HK-2 (cell line): ENCODE measurements around the gene MYH1.

Source experiments
- DNase-seq: peaks from one replicate; pipeline ENCODE4 v3.0.0-alpha.2; 2018; ENCODE audit not compliant: unreplicated experiment

Gene MYH1

DNA sequence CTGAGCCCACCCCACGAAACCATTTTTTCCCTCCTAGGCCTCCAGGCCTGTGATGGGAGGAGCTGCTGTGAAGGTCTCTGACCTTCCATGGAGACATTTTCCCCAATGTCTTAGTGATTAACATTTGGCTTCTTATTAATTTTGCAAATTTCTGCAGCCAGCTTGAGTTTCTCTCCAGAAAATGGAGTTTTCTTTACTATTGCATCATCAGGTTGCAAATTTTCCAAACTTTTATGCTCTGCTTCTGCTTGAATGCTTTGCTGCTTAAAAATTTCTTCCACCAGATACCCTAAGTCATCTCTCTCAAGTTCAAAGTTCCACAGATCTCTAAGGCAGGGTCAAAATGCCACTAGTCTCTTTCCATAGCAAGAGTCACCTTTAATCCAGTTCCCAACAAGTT is 36.1 kb downstream of the MYH1 start:
- no peak for DNase-seq

DNA sequence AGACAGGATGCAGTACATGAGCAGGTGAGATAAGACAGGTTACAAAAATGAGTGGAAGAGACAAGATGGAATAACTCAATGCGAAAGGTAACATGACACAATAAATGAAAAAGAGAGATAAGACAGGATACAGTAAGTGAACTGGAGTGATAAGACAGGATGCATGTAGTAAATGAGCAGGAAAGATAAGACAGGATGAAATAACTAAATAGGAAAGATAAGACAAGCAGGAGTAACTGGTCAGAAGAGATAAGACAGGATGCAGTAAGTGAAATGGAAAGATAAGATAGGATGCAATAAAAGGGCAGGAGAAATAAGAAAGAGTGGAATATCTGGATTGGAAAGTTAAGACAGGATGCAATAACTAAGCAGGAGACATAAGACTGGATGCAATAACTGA is 40.6 kb downstream of the MYH1 start:
- no peak for DNase-seq

DNA sequence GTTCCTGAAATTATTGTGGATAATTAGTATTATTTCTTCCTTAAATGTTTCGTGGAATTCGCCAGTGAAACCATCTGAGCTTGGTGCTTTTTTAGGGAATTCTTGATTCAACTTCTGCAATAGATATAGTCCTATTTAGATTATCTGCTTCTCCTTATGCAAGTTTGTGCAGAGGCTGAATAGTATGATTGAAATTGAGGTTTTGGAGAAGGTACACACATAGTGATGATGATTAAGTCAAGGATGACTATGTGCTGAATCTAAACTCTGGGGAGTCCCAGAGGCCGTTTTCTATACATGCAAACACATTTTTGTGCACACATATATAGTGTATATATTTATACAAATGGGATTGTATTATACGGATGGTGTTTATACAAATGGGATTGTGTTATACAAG is 43.8 kb downstream of the MYH1 start:
- DNase-seq = no peak

DNA sequence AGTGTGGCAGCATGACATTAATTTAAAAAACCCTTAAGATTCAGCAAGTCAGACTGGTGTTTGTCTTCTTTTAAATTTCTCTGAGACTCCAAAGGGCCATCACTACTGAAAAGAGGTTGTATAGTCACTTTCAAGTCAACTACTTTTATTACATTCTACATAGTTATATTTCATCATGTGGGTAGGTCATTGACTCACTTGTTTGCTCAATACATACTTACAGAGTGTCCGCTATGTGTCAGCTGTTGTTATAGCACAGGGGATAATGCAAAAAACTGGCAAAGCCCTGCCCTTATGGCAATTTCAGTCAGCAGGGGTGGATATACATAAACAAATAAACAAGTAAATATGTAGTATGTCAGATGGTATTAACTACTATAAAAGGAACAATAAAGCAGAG is 46.5 kb downstream of the MYH1 start:
- DNase-seq = no peak

DNA sequence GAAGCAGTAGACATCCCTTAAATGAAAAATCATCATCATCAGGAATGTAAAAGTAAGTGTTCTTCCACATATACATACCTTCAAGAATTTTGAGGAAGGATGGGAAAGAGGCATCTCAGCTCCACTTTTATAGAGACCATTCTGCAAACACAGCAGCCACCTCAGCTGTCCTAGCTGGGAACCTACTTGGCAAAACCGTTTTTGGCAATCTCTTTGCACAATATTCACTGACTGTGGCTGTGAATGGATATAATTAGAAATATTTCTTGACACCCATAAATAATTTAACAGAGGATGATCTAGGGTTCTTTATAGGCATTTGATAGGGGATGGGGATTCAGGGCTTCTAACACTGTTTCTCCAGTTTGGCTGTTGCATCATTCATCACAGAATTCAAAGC is 48.9 kb downstream of the MYH1 start, which contains the start of gene MYH4:
Gene MYH4 (minus strand): TSS at position 101 of the 400 bp plus-strand sequence. CDS start 2,814 bp downstream, outside the sequence.
- no peak for DNase-seq

DNA sequence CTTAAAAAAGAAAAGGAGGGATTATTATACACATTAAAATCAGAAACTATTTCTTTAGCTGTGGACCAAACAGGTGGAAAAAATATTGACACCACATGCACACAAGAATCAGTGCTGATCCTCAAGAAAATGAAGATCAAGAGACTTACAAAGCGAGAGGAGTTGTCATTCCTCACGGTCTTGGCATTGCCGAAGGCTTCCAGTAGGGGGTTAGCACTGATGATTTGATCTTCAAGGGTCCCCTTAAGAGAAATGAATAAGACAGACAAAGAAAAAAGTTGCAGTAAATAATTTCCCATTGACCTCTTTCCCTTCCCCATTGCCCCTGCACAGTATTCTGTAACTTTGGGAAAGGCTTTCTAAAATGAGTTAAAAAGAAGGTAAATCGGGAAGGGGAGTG is 54.9 kb downstream of the MYH1 start:
- DNase-seq = no peak

DNA sequence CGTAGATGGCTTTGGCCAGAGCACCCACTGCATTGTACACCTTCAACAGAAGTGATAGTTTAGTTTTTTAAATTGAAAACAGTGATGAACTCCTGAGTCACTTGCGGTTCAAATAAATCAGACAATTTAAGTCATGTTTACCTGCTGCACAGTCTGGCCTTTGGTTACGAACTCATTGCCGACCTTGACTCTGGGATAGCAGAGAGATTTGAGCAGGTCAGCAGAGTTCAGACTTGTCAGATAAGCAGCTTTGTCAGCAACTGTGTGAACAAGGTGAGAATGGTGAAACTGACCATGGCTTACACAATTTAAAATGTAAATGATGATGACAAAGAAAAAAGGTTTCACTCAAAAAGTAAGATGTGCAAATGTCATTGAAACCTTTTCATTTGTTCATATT is 58.3 kb downstream of the MYH1 start:
- no peak for DNase-seq

DNA sequence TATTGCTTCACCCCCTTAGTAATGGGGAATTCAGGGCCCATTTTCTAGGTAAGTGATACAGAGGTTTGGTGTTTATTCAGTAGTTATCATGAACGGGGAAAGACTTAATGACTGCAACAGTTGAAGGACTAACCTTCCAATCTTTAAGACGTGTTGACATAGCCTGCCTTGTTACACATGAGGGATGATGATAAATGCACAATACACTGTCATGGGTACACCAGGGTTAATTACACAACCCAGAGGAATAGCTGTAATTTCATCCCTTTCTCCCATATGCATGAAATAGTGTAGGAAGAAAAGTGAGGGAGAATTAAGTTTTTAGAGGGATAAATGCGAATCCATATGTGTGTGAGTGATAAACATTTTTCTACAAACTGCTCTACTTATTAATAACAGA is 59.6 kb downstream of the MYH1 start:
- no peak for DNase-seq

DNA sequence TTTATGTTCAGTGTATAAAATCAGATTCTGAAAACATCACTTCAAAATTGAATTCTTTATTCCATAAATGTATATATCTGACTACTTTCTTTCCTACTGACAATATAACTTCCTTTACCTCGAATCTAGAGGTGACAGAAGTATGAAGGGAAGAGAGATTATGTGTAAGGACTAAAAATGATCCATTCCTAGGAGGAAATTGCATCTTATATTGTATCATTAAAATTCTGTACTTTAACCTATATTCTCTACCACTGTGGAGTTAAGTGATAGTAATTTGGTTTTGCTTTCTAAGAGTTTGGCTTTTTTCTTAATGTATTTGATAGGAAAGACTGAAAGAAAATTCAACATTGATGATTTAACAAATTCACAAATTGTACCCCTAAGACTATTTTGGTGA is 60.4 kb downstream of the MYH1 start:
- no peak for DNase-seq

DNA sequence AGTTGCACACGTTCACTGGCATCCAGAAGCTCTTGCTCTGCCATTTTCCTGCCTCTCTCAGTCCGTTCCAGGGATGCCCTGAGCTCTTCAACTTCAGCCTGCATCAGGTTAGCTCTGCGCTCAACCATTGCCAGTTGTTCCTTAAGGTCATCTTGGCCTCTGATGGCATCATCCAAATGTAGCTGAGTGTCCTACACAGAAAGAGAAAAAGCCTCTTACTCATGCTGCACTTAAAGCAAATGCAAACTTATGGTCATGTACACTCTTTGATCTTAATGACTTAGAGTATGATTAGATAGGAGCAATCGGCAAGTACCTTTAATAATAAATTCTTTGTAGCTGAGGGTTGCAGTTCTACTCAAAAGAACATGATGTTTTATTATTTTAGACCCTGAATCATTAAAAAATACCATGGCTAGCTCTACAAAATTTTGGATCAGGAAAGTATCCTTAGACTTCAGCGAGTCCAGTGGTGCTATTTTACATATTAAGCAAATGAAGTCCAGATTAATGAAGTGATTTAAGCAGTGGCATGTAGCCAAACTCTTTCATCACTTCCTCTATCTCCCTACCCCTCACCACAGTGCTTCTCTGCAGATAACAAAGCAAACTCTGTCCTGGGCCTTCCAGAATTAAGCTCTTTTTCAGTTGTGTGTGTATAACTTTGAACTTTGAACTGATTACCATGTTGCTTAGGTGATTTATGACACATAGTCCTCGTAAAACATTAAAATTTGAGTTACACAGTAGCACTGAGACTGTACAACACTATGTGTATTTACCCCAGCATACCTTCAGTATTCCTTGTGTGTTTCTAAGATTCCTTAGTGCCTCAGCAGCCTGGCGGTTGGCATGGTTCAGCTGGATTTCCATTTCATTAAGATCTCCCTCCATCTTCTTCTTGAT is 71.1 kb downstream of the MYH1 start:
- DNase-seq = no peak
